ENCODE results near the gene FKBP7.
"Not testable (repeated sequence)": the region's sequence is repeated elsewhere in the genome, so short reads cannot be mapped to it uniquely, and the experiment has no call there.

The FKBP7 gene

DNA sequence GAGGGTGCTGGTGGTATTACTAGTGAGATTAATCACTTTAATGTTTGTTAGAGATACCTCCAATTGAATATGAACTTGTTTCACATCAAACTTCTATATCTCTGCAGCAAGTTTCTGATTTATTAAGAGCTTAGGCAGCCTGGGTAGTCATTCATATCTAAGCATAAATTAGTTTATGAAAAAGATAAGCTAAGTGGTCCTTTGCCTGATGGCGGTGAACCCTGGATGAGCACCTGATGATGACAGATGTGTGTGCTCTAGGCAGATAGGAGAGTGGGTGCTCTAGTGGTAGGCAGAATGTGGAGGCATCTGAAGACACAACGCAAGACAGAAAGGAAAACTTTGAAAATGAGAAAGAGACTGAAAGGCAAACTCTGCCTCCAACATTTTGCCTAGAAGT lies 5.0 kb downstream of the FKBP7 start:
- H3K27ac Mint-ChIP-seq = peak overlapping the region in 1 of 3 experiments; percentile 8
- H3K4me3 Mint-ChIP-seq = peak overlapping the region in 1 of 3 experiments; percentile 14
- peaks cover 33% of the 10 kb centered on the region for H3K4me1 Mint-ChIP-seq
- H3K36me3 Mint-ChIP-seq (ENCODE audit: low read depth) = peaks cover 14% of the 10 kb centered on the region
- H3K27me3 Mint-ChIP-seq (ENCODE audit: low read depth) = no peaks in the 10 kb centered on the region
- TF ChIP-seq, protein P1, sequence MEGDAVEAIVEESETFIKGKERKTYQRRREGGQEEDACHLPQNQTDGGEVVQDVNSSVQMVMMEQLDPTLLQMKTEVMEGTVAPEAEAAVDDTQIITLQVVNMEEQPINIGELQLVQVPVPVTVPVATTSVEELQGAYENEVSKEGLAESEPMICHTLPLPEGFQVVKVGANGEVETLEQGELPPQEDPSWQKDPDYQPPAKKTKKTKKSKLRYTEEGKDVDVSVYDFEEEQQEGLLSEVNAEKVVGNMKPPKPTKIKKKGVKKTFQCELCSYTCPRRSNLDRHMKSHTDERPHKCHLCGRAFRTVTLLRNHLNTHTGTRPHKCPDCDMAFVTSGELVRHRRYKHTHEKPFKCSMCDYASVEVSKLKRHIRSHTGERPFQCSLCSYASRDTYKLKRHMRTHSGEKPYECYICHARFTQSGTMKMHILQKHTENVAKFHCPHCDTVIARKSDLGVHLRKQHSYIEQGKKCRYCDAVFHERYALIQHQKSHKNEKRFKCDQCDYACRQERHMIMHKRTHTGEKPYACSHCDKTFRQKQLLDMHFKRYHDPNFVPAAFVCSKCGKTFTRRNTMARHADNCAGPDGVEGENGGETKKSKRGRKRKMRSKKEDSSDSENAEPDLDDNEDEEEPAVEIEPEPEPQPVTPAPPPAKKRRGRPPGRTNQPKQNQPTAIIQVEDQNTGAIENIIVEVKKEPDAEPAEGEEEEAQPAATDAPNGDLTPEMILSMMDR (IDR thresholded peaks at IDR 0.05; ENCODE audit: unreplicated experiment in 3 of 3) = no peak
- no peaks in the 10 kb centered on the region for H3K9me3 Mint-ChIP-seq

DNA sequence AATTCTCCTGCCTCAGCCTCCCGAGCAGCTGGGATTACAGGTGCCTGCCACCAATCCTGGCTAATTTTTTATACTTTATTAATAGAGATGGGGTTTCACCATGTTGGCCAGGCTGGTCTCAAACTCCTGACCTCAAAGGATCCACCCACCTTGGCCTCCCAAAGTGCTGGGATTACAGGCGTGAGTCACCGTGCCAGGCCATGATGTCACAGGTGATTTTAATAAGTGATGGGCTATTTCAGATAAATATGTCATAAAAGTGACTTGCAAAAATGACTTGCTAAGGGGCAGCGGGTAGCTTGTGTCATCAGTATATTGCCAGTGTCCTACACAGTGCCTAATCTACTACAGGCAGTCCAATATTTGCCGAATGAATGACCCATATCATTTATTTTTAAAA lies 7.1 kb downstream of the FKBP7 start:
- not testable (repeated sequence) for H3K4me3 Mint-ChIP-seq; H3K27ac Mint-ChIP-seq; H3K27me3 Mint-ChIP-seq (ENCODE audit: low read depth); H3K9me3 Mint-ChIP-seq
- H3K4me1 Mint-ChIP-seq = peaks cover 20% of the 10 kb centered on the region
- H3K36me3 Mint-ChIP-seq (ENCODE audit: low read depth) = peaks cover 27% of the 10 kb centered on the region

DNA sequence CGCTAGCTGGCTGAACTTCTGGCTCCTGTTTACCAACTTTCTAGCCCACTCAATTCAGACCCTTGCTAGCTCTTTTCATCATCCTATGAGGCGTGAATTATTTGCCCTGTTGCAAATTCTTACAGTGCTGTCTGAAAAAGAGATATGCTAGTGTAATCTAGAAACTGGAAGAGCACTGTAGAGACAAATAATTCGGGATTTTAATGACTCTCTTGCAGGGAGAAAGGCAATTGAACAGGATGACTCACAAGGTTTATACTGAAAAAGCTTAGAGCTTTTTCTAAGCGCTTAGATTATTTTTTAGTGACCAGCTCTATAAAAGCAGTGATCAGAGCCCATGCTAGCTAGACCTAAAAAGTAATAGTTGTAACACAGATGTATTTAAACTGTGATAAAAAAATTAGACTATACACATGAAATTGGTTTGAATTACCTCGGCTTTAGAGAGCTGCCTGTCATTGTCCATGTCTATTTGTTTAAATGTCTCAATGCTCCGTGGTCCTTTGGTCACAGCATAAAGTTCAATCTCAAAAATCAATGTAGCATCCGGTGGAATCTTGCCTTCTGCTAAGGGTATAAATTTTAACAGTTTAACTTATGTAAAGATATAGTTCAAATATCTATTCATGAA lies 9.1 kb downstream of the FKBP7 start:
- H3K4me3 Mint-ChIP-seq = no peak overlapping the region
- H3K36me3 Mint-ChIP-seq (ENCODE audit: low read depth) = peaks cover 28% of the 10 kb centered on the region
- peaks cover 12% of the 10 kb centered on the region for H3K4me1 Mint-ChIP-seq
- no peaks in the 10 kb centered on the region for H3K9me3 Mint-ChIP-seq
- no peak overlapping the region for H3K27ac Mint-ChIP-seq
- H3K27me3 Mint-ChIP-seq (ENCODE audit: low read depth) = no peaks in the 10 kb centered on the region
- TF ChIP-seq, protein P1 (IDR thresholded peaks at IDR 0.05; ENCODE audit: unreplicated experiment in 3 of 3) = no peak

DNA sequence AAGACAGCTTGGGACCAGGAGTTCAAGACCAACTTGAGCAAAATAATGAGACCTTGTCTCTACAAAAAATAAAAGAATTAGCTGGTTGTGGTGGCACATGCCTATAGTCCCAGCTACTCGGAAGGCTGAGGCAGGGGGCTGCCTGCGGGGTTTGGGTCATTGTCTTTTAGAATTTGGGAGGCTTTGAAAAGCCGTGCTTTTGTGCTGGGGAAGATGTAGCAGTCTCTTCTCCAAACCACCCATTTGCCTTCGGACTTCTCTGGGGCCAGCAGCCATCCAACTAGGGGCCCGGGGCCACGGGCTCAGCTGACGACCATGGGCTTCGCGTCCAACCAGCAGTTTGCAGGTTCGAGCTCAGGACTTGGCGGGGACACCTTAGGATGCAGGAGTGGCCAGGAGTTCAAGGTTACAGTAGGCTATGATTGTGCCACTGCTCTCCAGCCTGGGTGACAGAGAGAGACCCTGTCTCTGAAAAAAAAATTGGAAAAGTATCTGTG lies 21.0 kb downstream of the FKBP7 start:
- H3K4me3 Mint-ChIP-seq = no peak overlapping the region
- H3K4me1 Mint-ChIP-seq = peaks cover 1% of the 10 kb centered on the region
- TF ChIP-seq, protein P1 (IDR thresholded peaks at IDR 0.05; ENCODE audit: unreplicated experiment in 3 of 3) = no peak
- H3K36me3 Mint-ChIP-seq (ENCODE audit: low read depth) = no peaks in the 10 kb centered on the region
- H3K27me3 Mint-ChIP-seq (ENCODE audit: low read depth) = no peaks in the 10 kb centered on the region
- H3K9me3 Mint-ChIP-seq = no peaks in the 10 kb centered on the region
- no peak overlapping the region for H3K27ac Mint-ChIP-seq

DNA sequence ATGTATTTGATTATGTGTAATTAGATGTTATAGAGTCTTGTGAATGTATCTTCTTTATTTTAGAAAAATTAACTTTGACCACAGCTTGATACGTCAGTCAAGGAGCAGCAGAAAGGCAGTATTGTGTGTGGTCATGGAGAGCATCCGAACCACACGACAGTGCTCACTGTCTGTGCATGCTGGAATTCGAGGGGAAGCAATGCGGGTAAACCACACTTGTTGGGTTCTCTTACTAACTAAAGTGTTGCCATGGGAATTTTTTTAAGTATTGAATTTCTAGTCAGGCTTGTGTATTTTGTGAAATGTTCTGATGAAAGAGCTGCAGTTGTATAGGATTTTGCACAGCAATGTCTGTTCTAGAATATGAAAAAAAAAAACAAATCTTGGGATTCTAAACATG lies 22.5 kb downstream of the FKBP7 start:
- H3K36me3 Mint-ChIP-seq (ENCODE audit: low read depth) = no peaks in the 10 kb centered on the region
- H3K4me1 Mint-ChIP-seq = peaks cover 13% of the 10 kb centered on the region
- no peaks in the 10 kb centered on the region for H3K9me3 Mint-ChIP-seq
- TF ChIP-seq, protein P1 (IDR thresholded peaks at IDR 0.05; ENCODE audit: unreplicated experiment in 3 of 3) = no peak
- no peaks in the 10 kb centered on the region for H3K27me3 Mint-ChIP-seq (ENCODE audit: low read depth)
- H3K4me3 Mint-ChIP-seq = no peak overlapping the region
- H3K27ac Mint-ChIP-seq = no peak overlapping the region

DNA sequence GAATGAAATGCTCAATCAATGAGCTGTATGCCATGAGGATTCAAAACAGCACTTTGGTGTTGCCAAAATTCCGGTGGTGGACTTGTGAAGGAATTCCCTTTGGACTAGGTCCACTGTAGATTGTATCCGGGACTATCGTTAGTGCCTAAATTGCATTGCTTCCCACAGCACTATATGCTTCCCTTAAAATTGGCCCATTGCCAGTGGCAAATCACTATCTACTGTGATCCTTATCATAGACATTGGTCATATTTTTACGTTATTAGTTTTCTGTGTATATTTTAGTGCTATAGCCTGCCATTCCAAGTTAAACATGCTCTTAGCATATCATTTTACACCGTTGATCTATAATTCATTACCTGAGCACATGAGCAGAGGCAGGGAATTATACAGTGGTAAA lies 25.5 kb downstream of the FKBP7 start:
- H3K36me3 Mint-ChIP-seq (ENCODE audit: low read depth) = peaks cover 15% of the 10 kb centered on the region
- H3K4me1 Mint-ChIP-seq = peaks cover 34% of the 10 kb centered on the region
- H3K9me3 Mint-ChIP-seq = no peaks in the 10 kb centered on the region
- peak overlapping the region in 2 of 3 experiments; percentile 28 to 51 for H3K4me3 Mint-ChIP-seq
- TF ChIP-seq, protein P1 (IDR thresholded peaks at IDR 0.05; ENCODE audit: unreplicated experiment in 3 of 3) = no peak
- H3K27ac Mint-ChIP-seq = peak overlapping the region; percentile 73 to 100 (median 77)
- H3K27me3 Mint-ChIP-seq (ENCODE audit: low read depth) = no peaks in the 10 kb centered on the region

Measured in nephron (organoid).